IgD-negative memory B cell (primary cell): ENCODE data around the gene MPZ. TPM values are rescaled to one million over a fixed set of nuclear protein-coding genes. Genes with fewer than 3 reads are reported as not detected.
"Not testable (repeated sequence)": the region's sequence is repeated elsewhere in the genome, so short reads cannot be mapped to it uniquely, and the experiment has no call there.

Source experiments
- H3K27ac Mint-ChIP-seq, 3 donors: one replicate each; pipeline ENCODE4 v1.8.0; 2020 to 2022; ENCODE audit warnings: mild to moderate bottlenecking in 3 of 3, mixed read lengths in 3 of 3, moderate library complexity in 1 of 3
- H3K27me3 Mint-ChIP-seq: one replicate; pipeline ENCODE4 v1.8.0; 2021; ENCODE audit warnings: mixed read lengths
- H3K36me3 Mint-ChIP-seq: one replicate; pipeline ENCODE4 v1.8.0; 2020; ENCODE audit warnings: mild to moderate bottlenecking, mixed read lengths
- H3K4me1 Mint-ChIP-seq, 3 donors: one replicate each; pipeline ENCODE4 v1.8.0; 2020 to 2022; ENCODE audit warnings: mixed read lengths in 3 of 3, mild to moderate bottlenecking in 1 of 3
- H3K4me3 Mint-ChIP-seq, 4 donors: one replicate each; pipeline ENCODE4 v1.8.0; 2020 to 2022; ENCODE audit warnings: mild to moderate bottlenecking in 4 of 4, mixed read lengths in 4 of 4, moderate library complexity in 3 of 4
- H3K9me3 Mint-ChIP-seq, 3 donors: one replicate each; pipeline ENCODE4 v1.8.0; 2020 to 2021; ENCODE audit warnings: mixed read lengths in 3 of 3, mild to moderate bottlenecking in 1 of 3
- polyA plus RNA-seq: library from polyadenylated mRNA; unstranded; fragments of 300-500 nt; fragmentation: Illumina TruSeq; gene quantifications from one replicate; pipeline ENCODE4 v1.2.3, GENCODE V29; 2021

The MPZ gene
- not detected for polyA plus RNA-seq

DNA sequence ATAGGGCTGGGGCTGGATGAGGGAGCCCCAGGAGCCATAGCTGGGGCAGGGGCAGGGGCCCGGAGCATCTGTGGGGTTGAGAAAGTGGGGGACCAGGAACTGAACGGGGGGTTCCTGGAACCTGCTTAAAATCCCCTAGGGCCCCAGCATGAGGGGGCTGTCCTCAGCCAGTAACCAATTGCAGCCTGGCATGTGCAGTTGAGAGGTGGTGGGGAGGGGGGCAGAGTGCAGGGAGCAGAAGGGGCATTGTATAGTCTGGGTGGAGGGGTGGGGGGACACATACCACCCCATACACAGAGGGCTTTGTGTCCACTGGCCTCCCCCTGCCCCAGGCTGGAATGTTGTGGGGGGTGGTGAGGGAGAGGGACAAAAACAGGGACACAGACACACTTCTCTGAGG, at the start of gene MPZ:
MPZ (minus strand) TSS at position 101 of the 400 bp plus-strand sequence; CDS start at position 38, 63 bp downstream.
- Mint-ChIP-seq H3K27me3 (no peaks in the 10 kb centered on the region), H3K27ac (peak within 1 kb of the TSS in 1 of 3 donors; percentile 46), H3K4me3 (peak within 1 kb of the TSS in 1 of 4 donors; percentile 94), H3K36me3 (peaks cover 2% of the 10 kb centered on the region), H3K9me3 (no peaks in the 10 kb centered on the region), H3K4me1 (peaks cover 27 to 29% (median 28%) of the 10 kb centered on the region in 3 donors)

DNA sequence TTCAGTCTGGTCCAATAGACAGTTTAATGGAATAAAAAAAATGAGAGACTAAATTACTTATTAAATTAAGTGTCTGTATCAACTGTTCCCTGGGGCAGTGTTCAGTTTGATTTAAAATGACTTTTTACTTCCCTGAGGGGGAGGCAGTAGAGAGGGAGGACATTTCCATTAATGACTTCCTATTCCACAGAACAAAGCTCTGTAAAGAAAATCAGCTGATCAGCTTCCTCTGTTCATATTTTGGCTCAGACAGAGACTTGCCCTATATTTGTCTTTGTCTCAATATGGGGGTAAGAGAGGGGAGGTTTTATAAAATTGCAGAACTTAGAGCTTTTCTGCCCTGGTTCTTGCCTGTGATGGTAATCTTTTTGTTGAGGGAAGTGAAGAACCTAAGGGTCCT, 49.5 kb upstream of the MPZ start:
- H3K27me3 Mint-ChIP-seq = no peaks in the 10 kb centered on the region
- H3K27ac Mint-ChIP-seq = no peak overlapping the region
- H3K4me3 Mint-ChIP-seq = no peak overlapping the region
- H3K36me3 Mint-ChIP-seq = no peaks in the 10 kb centered on the region
- H3K9me3 Mint-ChIP-seq = no peaks in the 10 kb centered on the region
- H3K4me1 Mint-ChIP-seq = peaks cover 0 to 3% (median 0%) of the 10 kb centered on the region in 3 donors

DNA sequence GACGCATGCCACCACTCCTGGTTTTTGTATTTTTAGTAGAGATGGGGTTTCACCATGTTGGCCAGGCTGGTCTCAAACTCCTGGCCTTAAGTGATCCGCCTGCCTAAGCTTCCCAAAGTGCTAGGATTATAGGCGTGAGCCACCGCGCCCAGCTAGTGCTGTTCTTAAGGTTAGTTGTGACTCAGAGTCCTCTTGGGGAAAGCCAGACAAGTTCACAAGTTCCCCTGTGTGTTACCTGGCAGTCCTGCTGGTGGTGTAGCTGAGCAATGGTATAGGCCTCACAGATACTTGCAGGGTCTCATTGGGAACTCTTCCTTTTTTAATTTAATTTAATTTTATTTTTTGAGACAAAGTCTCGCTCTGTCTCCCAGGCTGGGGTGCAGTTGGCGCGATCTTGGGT, 47.3 kb upstream of the MPZ start:
- Mint-ChIP-seq H3K36me3 (no peaks in the 10 kb centered on the region), H3K27ac (no peak overlapping the region), H3K9me3 (no peaks in the 10 kb centered on the region), H3K27me3 (no peaks in the 10 kb centered on the region), H3K4me1 (peaks cover 0 to 5% (median 1%) of the 10 kb centered on the region in 3 donors), H3K4me3 (no peak overlapping the region)

DNA sequence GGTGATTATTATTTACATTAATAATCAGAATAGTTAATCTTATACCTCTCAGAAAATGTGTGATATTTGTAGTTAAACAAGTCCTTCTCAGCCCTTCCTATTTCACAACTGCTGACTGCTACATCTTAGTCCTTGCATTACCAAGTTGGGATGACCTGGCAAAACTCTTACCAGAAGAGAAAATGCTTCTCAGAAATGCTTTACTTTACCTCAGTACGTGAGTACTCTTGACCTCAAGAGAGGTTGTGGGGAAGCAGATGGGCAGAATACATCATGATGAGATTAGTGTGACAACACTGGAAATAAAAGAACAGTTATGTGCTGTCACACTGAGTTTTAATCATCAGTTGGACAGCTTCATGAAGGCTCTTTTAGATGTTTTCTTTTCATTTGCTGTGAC, 41.7 kb upstream of the MPZ start:
- Mint-ChIP-seq H3K27me3 (no peaks in the 10 kb centered on the region), H3K9me3 (no peaks in the 10 kb centered on the region), H3K4me1 (peaks cover 0 to 5% (median 1%) of the 10 kb centered on the region in 3 donors), H3K4me3 (no peak overlapping the region), H3K36me3 (peaks cover 3% of the 10 kb centered on the region), H3K27ac (no peak overlapping the region)

DNA sequence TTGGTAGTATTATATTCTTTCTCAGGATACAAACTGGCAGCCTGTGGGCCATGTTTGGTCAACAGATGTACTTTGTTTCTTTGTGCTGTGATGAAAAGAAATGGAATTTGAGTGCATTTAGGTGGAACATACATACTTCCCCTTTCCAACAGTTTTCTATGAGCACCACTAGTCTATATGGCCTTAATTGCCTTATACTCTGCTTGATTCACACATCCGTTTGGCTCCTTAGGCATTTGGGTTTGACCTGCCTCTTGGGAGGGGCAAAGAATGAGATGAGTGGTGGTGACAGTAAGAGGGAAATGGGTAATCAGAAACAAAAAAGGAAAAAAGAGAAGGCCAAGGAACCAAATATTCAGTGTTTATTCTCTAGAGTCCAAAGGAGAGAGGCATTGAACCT, 40.9 kb upstream of the MPZ start:
- Mint-ChIP-seq H3K27me3 (no peaks in the 10 kb centered on the region), H3K9me3 (no peaks in the 10 kb centered on the region), H3K4me1 (peaks cover 0 to 3% (median 1%) of the 10 kb centered on the region in 3 donors), H3K4me3 (no peak overlapping the region), H3K27ac (no peak overlapping the region), H3K36me3 (peaks cover 3% of the 10 kb centered on the region)

DNA sequence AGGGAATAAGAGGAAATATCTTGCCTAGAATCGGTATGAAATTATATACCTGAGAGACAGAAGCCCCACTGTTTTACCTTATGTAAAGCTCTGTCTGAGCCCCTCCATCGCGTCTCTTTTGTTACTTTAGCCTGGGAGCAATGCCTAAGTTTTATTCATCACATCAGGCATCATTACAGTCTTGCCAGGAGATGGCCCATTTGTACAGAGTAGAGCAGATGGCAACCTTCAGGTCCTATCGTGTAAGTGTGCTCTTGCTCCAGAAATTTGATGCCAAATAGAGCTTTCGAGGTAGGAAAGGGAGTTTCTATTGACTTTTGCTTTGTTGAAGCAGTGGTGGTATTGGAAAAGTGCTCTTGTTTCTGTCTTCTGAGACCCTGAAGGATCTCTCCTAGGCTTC, 33.1 kb upstream of the MPZ start:
- Mint-ChIP-seq H3K27me3 (no peaks in the 10 kb centered on the region), H3K4me1 (peaks cover 0 to 7% (median 2%) of the 10 kb centered on the region in 3 donors), H3K9me3 (no peaks in the 10 kb centered on the region), H3K4me3 (no peak overlapping the region), H3K27ac (no peak overlapping the region), H3K36me3 (peaks cover 12% of the 10 kb centered on the region)

DNA sequence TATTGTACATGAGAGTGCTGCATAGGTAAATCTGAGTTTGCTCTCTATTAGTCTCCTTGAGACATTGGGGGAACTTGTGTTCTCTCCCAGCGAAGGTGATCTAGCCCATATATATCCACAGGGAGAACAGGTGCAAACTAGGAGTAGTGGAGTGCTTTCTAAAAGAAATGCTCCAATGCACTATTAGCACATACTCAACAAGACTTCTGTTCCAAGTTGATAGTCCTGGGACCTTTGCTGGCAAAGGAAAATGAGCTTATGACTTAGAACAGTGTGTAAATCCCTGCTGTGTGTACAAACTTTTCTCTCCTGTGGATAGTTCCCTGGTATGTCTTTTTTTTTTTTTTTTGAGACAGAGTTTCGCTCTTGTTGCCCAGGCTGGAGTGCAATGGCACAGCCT, 32.4 kb upstream of the MPZ start:
- H3K9me3 Mint-ChIP-seq = no peaks in the 10 kb centered on the region

DNA sequence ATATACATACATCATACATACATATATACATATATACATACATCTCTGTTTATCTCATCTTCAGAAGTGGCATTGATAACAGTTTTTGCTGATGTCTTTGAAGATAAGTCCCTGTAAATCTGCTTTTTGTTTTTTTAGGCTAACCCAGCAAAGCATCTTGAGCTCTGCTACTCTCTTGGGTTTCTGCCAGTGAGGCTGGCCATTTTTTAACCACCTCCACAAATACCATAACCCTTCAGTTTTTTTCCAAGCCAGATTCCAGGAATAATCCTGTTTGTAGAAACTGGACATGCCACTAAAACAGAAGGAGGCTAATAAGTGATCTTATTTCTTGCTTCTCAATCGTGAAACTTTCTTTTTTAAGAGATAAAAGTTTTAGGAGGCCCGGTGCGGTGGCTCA, 26.0 kb upstream of the MPZ start:
- Mint-ChIP-seq H3K4me3 (peak overlapping the region in 1 of 4 donors; percentile 4), H3K9me3 (no peaks in the 10 kb centered on the region), H3K27ac (no peak overlapping the region), H3K4me1 (peaks cover 0 to 3% (median 2%) of the 10 kb centered on the region in 3 donors), H3K36me3 (peaks cover 4% of the 10 kb centered on the region), H3K27me3 (no peaks in the 10 kb centered on the region)

More for the DNA sequence above, 32.4 kb upstream of the MPZ start:
- H3K4me3 Mint-ChIP-seq = no peak overlapping the region
- no peaks in the 10 kb centered on the region for H3K27me3 Mint-ChIP-seq
- peaks cover 0 to 7% (median 2%) of the 10 kb centered on the region in 3 donors for H3K4me1 Mint-ChIP-seq
- peaks cover 12% of the 10 kb centered on the region for H3K36me3 Mint-ChIP-seq
- no peak overlapping the region for H3K27ac Mint-ChIP-seq

DNA sequence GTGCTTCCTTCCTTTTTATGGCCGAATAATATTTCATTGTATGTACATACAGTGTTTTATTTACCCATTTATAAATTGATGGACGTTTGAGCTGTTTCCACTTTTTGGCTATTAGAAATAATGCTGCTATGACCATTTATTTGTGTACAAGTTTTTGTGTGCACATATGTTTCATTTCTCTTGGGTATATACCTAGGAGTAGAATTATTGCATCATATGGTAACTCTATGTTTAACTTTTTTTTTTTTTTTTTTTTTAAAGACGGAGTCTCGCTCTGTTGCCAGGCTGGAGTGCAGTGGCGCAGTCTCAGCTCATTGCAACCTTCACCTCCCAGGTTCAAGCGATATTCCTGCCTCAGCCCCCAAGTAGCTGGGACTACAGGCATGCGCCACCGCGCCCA, 23.4 kb upstream of the MPZ start:
- Mint-ChIP-seq H3K27ac (no peak overlapping the region), H3K4me3 (no peak overlapping the region), H3K4me1 (peaks cover 0 to 3% (median 2%) of the 10 kb centered on the region in 3 donors), H3K36me3 (peaks cover 2% of the 10 kb centered on the region), H3K27me3 (no peaks in the 10 kb centered on the region), H3K9me3 (no peaks in the 10 kb centered on the region)

DNA sequence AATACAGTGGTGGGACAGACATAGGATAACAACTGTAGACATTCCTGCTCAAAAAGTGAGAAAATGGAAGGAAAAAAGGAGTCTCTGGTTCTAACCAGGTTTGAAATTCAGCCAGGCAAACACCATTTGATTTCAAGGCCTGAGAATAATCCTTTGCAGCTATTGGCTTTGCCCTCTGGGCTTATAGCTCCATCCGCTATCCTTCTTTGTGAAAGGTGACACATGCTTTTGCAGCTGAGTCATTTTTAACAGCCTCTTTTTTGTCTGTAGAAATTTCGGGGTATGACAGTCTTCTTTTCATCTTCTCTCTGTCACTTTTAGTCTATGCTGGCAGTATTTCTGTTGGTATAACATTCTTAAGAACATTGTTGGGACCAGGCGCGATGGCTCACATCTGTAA, 20.6 kb upstream of the MPZ start:
- no peaks in the 10 kb centered on the region for H3K27me3 Mint-ChIP-seq
- no peak overlapping the region for H3K27ac Mint-ChIP-seq
- H3K36me3 Mint-ChIP-seq = no peaks in the 10 kb centered on the region
- no peak overlapping the region for H3K4me3 Mint-ChIP-seq
- peaks cover 0 to 2% (median 0%) of the 10 kb centered on the region in 3 donors for H3K4me1 Mint-ChIP-seq
- no peaks in the 10 kb centered on the region for H3K9me3 Mint-ChIP-seq

DNA sequence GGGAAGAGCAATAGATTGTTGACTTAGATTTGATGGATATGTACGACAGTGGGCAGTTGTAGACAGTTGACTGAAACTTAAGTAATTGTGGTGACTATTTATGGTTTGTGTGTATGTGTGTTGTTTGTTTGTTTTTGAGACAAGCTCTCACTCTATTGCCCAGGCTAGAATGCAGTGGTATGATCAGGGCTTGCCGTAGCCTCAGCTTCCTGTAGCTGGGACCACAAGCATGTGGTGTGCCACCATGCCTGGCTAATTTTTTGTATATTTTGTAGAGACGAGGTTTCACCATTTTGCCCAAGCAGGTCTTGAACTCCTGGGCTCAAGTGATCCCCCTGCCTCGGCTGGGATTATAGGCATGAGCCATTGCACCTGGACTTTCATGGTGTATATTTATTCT, 14.3 kb upstream of the MPZ start:
- no peaks in the 10 kb centered on the region for H3K27me3 Mint-ChIP-seq
- H3K4me1 Mint-ChIP-seq = peaks cover 0 to 8% (median 0%) of the 10 kb centered on the region in 3 donors
- H3K27ac Mint-ChIP-seq = no peak overlapping the region
- no peak overlapping the region for H3K4me3 Mint-ChIP-seq
- no peaks in the 10 kb centered on the region for H3K9me3 Mint-ChIP-seq
- H3K36me3 Mint-ChIP-seq = peaks cover 5% of the 10 kb centered on the region

DNA sequence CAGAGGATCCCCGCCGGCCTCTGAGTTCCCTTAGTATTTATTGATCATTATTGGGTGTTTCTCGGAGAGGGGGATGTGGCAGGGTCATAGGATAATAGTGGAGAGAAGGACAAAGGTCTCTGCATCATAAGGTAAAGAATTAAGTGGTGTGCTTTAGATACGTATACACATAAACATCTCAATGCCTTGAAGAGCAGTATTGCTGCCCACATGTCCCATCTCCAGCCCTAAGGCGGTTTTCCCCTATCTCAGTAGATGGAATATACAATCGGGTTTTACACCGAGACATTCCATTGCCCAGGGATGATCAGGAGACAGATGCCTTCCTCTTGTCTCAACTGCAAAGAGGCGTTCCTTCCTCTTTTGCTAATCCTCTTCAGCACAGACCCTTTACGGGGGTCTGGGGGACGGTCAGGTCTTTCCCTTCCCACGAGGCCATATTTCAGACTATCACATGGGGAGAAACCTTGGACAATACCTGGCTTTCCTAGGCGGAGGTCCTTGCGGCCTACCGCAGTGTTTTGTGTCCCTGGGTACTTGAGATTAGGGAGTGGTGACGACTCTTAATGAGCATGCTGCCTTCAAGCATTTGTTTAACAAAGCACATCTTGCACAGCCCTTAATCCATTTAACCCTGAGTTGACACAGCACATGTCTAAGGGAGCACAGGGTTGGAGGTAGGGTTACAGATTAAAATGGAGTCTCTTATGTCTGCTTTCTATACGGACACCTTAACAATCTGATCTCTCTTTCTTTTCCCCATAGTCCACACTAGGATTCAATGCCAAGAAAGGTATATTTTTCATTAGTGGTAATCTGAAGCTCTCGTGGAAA, 6.3 kb upstream of the MPZ start:
- H3K36me3 Mint-ChIP-seq, H3K9me3 Mint-ChIP-seq, H3K27me3 Mint-ChIP-seq: not testable (repeated sequence)
- H3K4me3 Mint-ChIP-seq = peak overlapping the region; percentile 1 to 98 (median 75)
- peaks cover 8 to 21% (median 13%) of the 10 kb centered on the region in 3 donors for H3K4me1 Mint-ChIP-seq
- H3K27ac Mint-ChIP-seq = peak overlapping the region; percentile 68 to 100 (median 70)

DNA sequence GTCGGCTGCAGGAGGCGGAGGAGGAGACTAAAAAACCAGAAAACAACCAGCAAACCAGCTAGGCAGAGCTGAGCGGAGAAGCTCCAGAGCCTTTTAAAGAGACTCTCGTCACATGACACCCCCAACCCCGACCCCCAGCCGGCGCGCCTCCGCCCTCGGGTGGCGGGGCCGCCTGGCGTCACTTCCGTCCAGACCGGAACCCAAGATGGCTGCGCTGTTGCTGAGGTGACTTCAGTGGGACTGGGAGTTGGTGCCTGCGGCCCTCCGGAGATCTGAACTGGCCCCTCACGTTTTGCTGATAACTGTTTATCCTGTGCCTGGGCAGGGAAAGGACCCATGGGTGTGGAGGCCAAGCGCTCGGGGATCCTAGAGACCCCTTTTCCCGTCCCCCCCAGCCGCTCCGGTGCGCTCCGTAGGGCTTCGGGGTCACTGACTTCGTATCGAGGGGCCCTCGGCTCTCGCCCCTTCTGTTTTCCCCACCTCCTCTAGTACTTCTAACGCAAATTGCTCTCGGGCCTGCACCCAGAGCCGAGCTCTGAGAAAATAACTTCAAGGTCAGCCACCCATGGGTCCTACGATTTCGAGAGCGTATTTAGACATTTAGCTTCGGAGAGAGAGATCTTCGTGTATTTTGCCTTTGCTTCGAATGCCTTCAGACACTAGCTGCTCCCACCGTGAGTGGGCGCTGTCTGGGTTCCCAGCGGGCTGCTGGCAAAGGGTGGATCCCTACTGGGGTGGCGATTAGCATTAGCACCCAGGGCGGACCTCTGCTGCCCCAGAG, 4.6 kb upstream of the MPZ start, which contains the start of gene SDHC:
SDHC (plus strand) TSS at position 181 of the 781 bp plus-strand sequence; CDS start at position 206, 25 bp downstream.
- Mint-ChIP-seq H3K27ac (peak within 1 kb of the TSS; percentile 97 to 100 (median 99)), H3K4me1 (peaks cover 10 to 18% (median 13%) of the 10 kb centered on the region in 3 donors), H3K4me3 (peak within 1 kb of the TSS; percentile 98 to 100 (median 98)), H3K9me3 (no peaks in the 10 kb centered on the region), H3K27me3 (no peaks in the 10 kb centered on the region), H3K36me3 (no peaks in the 10 kb centered on the region)

DNA sequence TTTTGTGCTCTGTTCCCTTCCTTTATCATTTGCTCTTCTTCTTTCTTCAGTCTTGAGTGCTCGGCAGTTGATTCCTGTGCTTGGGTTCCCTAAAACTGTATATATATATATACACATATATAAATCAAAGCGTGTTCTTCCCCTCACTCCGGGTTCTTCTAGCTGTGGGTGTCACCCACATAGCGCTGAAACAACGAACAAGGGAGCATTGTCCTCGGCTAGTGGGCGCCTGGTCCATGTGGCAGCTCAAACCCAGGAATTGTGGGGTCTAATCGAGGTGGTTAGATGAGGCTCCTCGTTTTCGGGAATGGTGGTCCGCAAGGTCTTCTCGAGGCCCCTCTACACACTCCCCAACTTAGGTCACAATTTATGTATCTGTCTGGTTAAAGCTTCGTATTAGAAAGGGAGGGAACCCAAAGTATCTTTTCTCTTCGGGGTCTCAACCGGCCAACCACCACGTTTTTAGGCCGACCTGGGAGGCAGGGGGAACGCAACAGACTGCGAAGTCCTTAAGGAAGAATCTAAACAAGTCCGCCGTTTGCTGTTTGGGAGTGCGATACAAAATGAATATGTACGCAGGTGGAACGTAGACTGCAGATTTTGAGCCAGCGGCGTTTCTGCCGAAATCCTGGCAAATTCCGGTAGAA, 3.9 kb upstream of the MPZ start:
- H3K9me3 Mint-ChIP-seq = no peaks in the 10 kb centered on the region
- H3K36me3 Mint-ChIP-seq = no peaks in the 10 kb centered on the region
- H3K27ac Mint-ChIP-seq = peak overlapping the region; percentile 97 to 100 (median 99)
- peaks cover 10 to 18% (median 13%) of the 10 kb centered on the region in 3 donors for H3K4me1 Mint-ChIP-seq
- H3K4me3 Mint-ChIP-seq = peak overlapping the region; percentile 98 to 100 (median 98)
- no peaks in the 10 kb centered on the region for H3K27me3 Mint-ChIP-seq
